Glomerular visceral epithelial cell (primary cell): Measurements from ENCODE around the gene ARID1B.
"Not testable (repeated sequence)": the region's sequence is repeated elsewhere in the genome, so short reads cannot be mapped to it uniquely, and the experiment has no call there.

ENCODE experiments used
- DNase-seq: peaks from one replicate; pipeline ENCODE4 v3.0.0-alpha.2; 2016; ENCODE audit errors: extremely low spot score

ARID1B gene

GRCh38 chr6:157020398-157020797, 243.2 kb downstream of the ARID1B start:
- DNase-seq = no peak

- DNase-seq = peak; percentile 70
These were observed 243.7 kb downstream of the ARID1B start for GRCh38 chr6:157020881-157021343.

GRCh38 chr6:157021344-157021992, 244.3 kb downstream of the ARID1B start:
- peak; percentile 91 for DNase-seq

GRCh38 chr6:157021993-157022740, 245.0 kb downstream of the ARID1B start:
- peak; percentile 93 for DNase-seq

- DNase-seq = no peak
These were observed 246.8 kb downstream of the ARID1B start for GRCh38 chr6:157023958-157024357.

GRCh38 chr6:157024745-157025144, 247.6 kb downstream of the ARID1B start:
- no peak for DNase-seq

GRCh38 chr6:157025437-157025836, 248.3 kb downstream of the ARID1B start:
- DNase-seq = no peak

- no peak for DNase-seq
These were observed 253.0 kb downstream of the ARID1B start for GRCh38 chr6:157029980-157030690.

- no peak for DNase-seq
These were observed 253.6 kb downstream of the ARID1B start for GRCh38 chr6:157030755-157031154.

- DNase-seq = no peak
These were observed 255.7 kb downstream of the ARID1B start for GRCh38 chr6:157032923-157033322.

GRCh38 chr6:157033428-157034140, 256.4 kb downstream of the ARID1B start:
- DNase-seq = no peak

- DNase-seq = peak; percentile 58
These were observed 257.5 kb downstream of the ARID1B start for GRCh38 chr6:157034436-157035230.

GRCh38 chr6:157035546-157035945, 258.4 kb downstream of the ARID1B start:
- DNase-seq = no peak

GRCh38 chr6:157036245-157036711, 259.1 kb downstream of the ARID1B start:
- DNase-seq = no peak

GRCh38 chr6:157037165-157037564, 260.0 kb downstream of the ARID1B start:
- peak; percentile 37 for DNase-seq

- no peak for DNase-seq
These were observed 261.4 kb downstream of the ARID1B start for GRCh38 chr6:157038610-157039009.

- DNase-seq = not testable (repeated sequence)
These were observed 262.5 kb downstream of the ARID1B start for GRCh38 chr6:157039639-157040038.

GRCh38 chr6:157040191-157040590, 263.0 kb downstream of the ARID1B start:
- no peak for DNase-seq

- peak; percentile 73 for DNase-seq
These were observed 268.8 kb downstream of the ARID1B start for GRCh38 chr6:157045831-157046454.

GRCh38 chr6:157046776-157047175, 269.6 kb downstream of the ARID1B start:
- DNase-seq = no peak
